ENCODE measurements around the gene FRRS1. TPM values are rescaled to one million over a fixed set of nuclear protein-coding genes. Genes with fewer than 3 reads are reported as not detected.

The FRRS1 gene
- total and polyA plus RNA-seq, 4 donors: 1.9 to 9.2 (median 4.4) TPM

- Histone ChIP-seq H3K9me3 (ENCODE audit: control insufficient read depth, low read length) (no peaks in the 10 kb centered on the region), H3K4me3 (ENCODE audit: low read length in 2 of 2) (no peak overlapping the region), H3K4me1 (ENCODE audit: control insufficient read depth in 1 of 2, insufficient read depth in 2 of 2, low read length in 2 of 2) (no peaks in the 10 kb centered on the region), H3K27me3 (ENCODE audit: control insufficient read depth in 1 of 2, insufficient read depth in 2 of 2, low read length in 1 of 2) (no peaks in the 10 kb centered on the region), H3K27ac (ENCODE audit: low read depth in 1 of 2, low read length in 2 of 2) (no peak overlapping the region), H3K36me3 (ENCODE audit: control insufficient read depth in 1 of 2, insufficient read depth in 2 of 2, low read length in 1 of 2) (no peaks in the 10 kb centered on the region)
- ATAC-seq (ENCODE audit: low FRiP score): no peak
- 62 to 67% methylated on average over 2 of the region's 2 CpGs for WGBS, 2 donors
- intact Hi-C loops (cut with DNase I): no loop called here
- DNase-seq: no peak
These were observed 23.3 kb upstream of the FRRS1 start for GRCh38 chr1:99789715-99790114.

- Histone ChIP-seq H3K9me3 (ENCODE audit: control insufficient read depth, low read length) (no peaks in the 10 kb centered on the region), H3K27ac (ENCODE audit: low read depth in 1 of 2, low read length in 2 of 2) (no peak overlapping the region), H3K36me3 (ENCODE audit: control insufficient read depth in 1 of 2, insufficient read depth in 2 of 2, low read length in 1 of 2) (no peaks in the 10 kb centered on the region), H3K4me3 (ENCODE audit: low read length in 2 of 2) (no peak overlapping the region), H3K27me3 (ENCODE audit: control insufficient read depth in 1 of 2, insufficient read depth in 2 of 2, low read length in 1 of 2) (no peaks in the 10 kb centered on the region), H3K4me1 (ENCODE audit: control insufficient read depth in 1 of 2, insufficient read depth in 2 of 2, low read length in 2 of 2) (no peaks in the 10 kb centered on the region)
- intact Hi-C loops (cut with DNase I): no loop called here
- ATAC-seq (ENCODE audit: low FRiP score) (no peak), DNase-seq (no peak)
These were observed 22.5 kb upstream of the FRRS1 start for GRCh38 chr1:99788896-99789295.

- Histone ChIP-seq H3K36me3 (ENCODE audit: control insufficient read depth in 1 of 2, insufficient read depth in 2 of 2, low read length in 1 of 2) (no peaks in the 10 kb centered on the region), H3K4me1 (ENCODE audit: control insufficient read depth in 1 of 2, insufficient read depth in 2 of 2, low read length in 2 of 2) (no peaks in the 10 kb centered on the region), H3K9me3 (ENCODE audit: control insufficient read depth, low read length) (no peaks in the 10 kb centered on the region), H3K4me3 (ENCODE audit: low read length in 2 of 2) (no peak overlapping the region), H3K27me3 (ENCODE audit: control insufficient read depth in 1 of 2, insufficient read depth in 2 of 2, low read length in 1 of 2) (no peaks in the 10 kb centered on the region), H3K27ac (ENCODE audit: low read depth in 1 of 2, low read length in 2 of 2) (no peak overlapping the region)
- ATAC-seq (ENCODE audit: low FRiP score) (no peak), DNase-seq (no peak)
- intact Hi-C loops (cut with DNase I): no loop called here
- WGBS, 2 donors: 92 to 95% methylated on average over 2 of the region's 2 CpGs
These were observed 20.5 kb upstream of the FRRS1 start for GRCh38 chr1:99786751-99787501.

DNA sequence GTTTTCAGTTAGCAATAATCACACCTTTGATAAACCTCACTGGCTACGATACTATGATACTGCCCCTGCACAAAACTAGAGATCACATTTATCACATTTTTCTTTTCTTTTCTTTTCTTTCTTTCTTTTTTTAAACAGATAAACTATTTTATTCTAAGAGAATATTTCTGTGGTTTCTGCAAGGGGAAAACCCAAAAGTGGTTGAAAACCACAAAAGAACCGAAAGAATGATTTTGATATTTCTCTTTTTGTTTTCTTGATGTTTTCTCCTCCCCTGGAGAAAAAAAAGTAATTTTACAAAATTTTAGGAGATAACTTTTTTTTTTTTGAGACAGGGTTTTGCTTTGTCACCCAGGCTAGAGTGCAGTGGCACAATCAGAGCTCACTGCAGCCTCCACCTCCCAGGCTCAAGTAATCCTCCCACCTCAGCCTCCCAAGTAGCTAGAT, 18.4 kb upstream of the FRRS1 start:
- WGBS, 2 donors: 83 to 90% methylated on average over 2 of the region's 2 CpGs
- no peaks in the 10 kb centered on the region for H3K36me3 ChIP-seq (ENCODE audit: control insufficient read depth in 1 of 2, insufficient read depth in 2 of 2, low read length in 1 of 2)
- no peak overlapping the region for H3K4me3 ChIP-seq (ENCODE audit: low read length in 2 of 2)
- DNase-seq (no peak), ATAC-seq (ENCODE audit: low FRiP score) (no peak)
- intact Hi-C loops (cut with DNase I): no loop called here
- H3K27me3 ChIP-seq (ENCODE audit: control insufficient read depth in 1 of 2, insufficient read depth in 2 of 2, low read length in 1 of 2): no peaks in the 10 kb centered on the region
- no peaks in the 10 kb centered on the region for H3K4me1 ChIP-seq (ENCODE audit: control insufficient read depth in 1 of 2, insufficient read depth in 2 of 2, low read length in 2 of 2)
- no peaks in the 10 kb centered on the region for H3K9me3 ChIP-seq (ENCODE audit: control insufficient read depth, low read length)
- H3K27ac ChIP-seq (ENCODE audit: low read depth in 1 of 2, low read length in 2 of 2): no peak overlapping the region

- Histone ChIP-seq H3K4me1 (ENCODE audit: control insufficient read depth in 1 of 2, insufficient read depth in 2 of 2, low read length in 2 of 2) (no peaks in the 10 kb centered on the region), H3K9me3 (ENCODE audit: control insufficient read depth, low read length) (no peaks in the 10 kb centered on the region), H3K36me3 (ENCODE audit: control insufficient read depth in 1 of 2, insufficient read depth in 2 of 2, low read length in 1 of 2) (no peaks in the 10 kb centered on the region), H3K27ac (ENCODE audit: low read depth in 1 of 2, low read length in 2 of 2) (no peak overlapping the region), H3K27me3 (ENCODE audit: control insufficient read depth in 1 of 2, insufficient read depth in 2 of 2, low read length in 1 of 2) (no peaks in the 10 kb centered on the region), H3K4me3 (ENCODE audit: low read length in 2 of 2) (no peak overlapping the region)
- no peak for DNase-seq
- intact Hi-C loops (cut with DNase I): no loop called here
- no peak for ATAC-seq (ENCODE audit: low FRiP score)
- 67 to 70% methylated on average over 1 of the region's 1 CpG for WGBS, 2 donors
These were observed 17.7 kb upstream of the FRRS1 start for GRCh38 chr1:99784143-99784542.

GRCh38 chr1:99782920-99783319, 16.5 kb upstream of the FRRS1 start:
- H3K4me1 ChIP-seq (ENCODE audit: control insufficient read depth in 1 of 2, insufficient read depth in 2 of 2, low read length in 2 of 2): no peaks in the 10 kb centered on the region
- H3K36me3 ChIP-seq (ENCODE audit: control insufficient read depth in 1 of 2, insufficient read depth in 2 of 2, low read length in 1 of 2): no peaks in the 10 kb centered on the region
- H3K27ac ChIP-seq (ENCODE audit: low read depth in 1 of 2, low read length in 2 of 2): no peak overlapping the region
- no peak for ATAC-seq (ENCODE audit: low FRiP score)
- intact Hi-C loops (cut with DNase I): no loop called here
- no peaks in the 10 kb centered on the region for H3K27me3 ChIP-seq (ENCODE audit: control insufficient read depth in 1 of 2, insufficient read depth in 2 of 2, low read length in 1 of 2)
- 74 to 78% methylated on average over 3 of the region's 3 CpGs for WGBS, 2 donors
- DNase-seq: no peak
- H3K9me3 ChIP-seq (ENCODE audit: control insufficient read depth, low read length): no peaks in the 10 kb centered on the region
- no peak overlapping the region for H3K4me3 ChIP-seq (ENCODE audit: low read length in 2 of 2)

DNA sequence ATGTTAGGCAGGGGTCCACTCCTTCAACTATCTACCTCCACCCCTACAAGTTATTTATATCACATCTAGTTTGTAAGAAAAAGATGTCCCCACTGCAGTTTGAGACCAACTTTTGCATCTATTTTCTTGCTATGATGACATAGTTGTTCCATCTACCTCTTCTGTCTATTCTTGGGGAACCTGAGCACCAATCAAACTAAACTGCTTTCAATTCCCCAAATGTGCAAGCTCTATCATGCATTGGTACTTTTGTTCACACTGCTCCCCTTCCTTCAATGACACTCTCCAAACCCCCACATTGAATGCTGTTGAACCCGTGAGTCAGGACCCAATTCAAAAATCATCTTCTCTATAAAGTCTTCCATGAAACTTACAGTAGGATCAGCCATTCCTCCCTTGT, 16.0 kb upstream of the FRRS1 start:
- WGBS, 2 donors: 86 to 96% methylated on average over 1 of the region's 1 CpG
- Histone ChIP-seq H3K36me3 (ENCODE audit: control insufficient read depth in 1 of 2, insufficient read depth in 2 of 2, low read length in 1 of 2) (no peaks in the 10 kb centered on the region), H3K27ac (ENCODE audit: low read depth in 1 of 2, low read length in 2 of 2) (no peak overlapping the region), H3K4me3 (ENCODE audit: low read length in 2 of 2) (no peak overlapping the region), H3K4me1 (ENCODE audit: control insufficient read depth in 1 of 2, insufficient read depth in 2 of 2, low read length in 2 of 2) (no peaks in the 10 kb centered on the region), H3K9me3 (ENCODE audit: control insufficient read depth, low read length) (no peaks in the 10 kb centered on the region), H3K27me3 (ENCODE audit: control insufficient read depth in 1 of 2, insufficient read depth in 2 of 2, low read length in 1 of 2) (no peaks in the 10 kb centered on the region)
- intact Hi-C loops (cut with DNase I): no loop called here
- DNase-seq: no peak
- ATAC-seq (ENCODE audit: low FRiP score): no peak

DNA sequence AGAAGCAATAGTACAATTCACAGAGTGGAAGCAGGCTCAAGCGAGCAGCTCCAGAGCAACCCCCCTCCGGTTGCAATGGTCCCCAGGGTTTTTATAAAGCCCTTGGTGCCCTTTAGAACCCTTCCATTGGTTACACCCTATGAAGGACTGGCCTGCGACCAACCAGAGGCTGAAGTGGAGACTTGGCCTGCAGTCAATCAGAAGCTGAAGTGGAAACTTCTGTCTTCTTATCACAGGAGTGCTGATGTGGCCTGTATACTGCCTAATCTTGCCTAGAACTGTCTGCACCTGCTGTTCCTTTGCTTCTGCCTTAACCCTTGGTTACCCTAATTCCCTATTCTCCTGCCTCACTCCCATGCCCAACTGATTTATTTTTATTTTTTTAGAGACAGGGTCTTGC, 15.4 kb upstream of the FRRS1 start:
- intact Hi-C loops (cut with DNase I): no loop called here
- DNase-seq (no peak), ATAC-seq (ENCODE audit: low FRiP score) (no peak)
- Histone ChIP-seq H3K27ac (ENCODE audit: low read depth in 1 of 2, low read length in 2 of 2) (no peak overlapping the region), H3K9me3 (ENCODE audit: control insufficient read depth, low read length) (no peaks in the 10 kb centered on the region), H3K36me3 (ENCODE audit: control insufficient read depth in 1 of 2, insufficient read depth in 2 of 2, low read length in 1 of 2) (no peaks in the 10 kb centered on the region), H3K4me1 (ENCODE audit: control insufficient read depth in 1 of 2, insufficient read depth in 2 of 2, low read length in 2 of 2) (no peaks in the 10 kb centered on the region), H3K4me3 (ENCODE audit: low read length in 2 of 2) (no peak overlapping the region), H3K27me3 (ENCODE audit: control insufficient read depth in 1 of 2, insufficient read depth in 2 of 2, low read length in 1 of 2) (no peaks in the 10 kb centered on the region)
- WGBS, 2 donors: 86 to 91% methylated on average over 3 of the region's 3 CpGs

GRCh38 chr1:99777752-99778151, 11.3 kb upstream of the FRRS1 start:
- Histone ChIP-seq H3K9me3 (ENCODE audit: control insufficient read depth, low read length) (no peaks in the 10 kb centered on the region), H3K27ac (ENCODE audit: low read depth in 1 of 2, low read length in 2 of 2) (no peak overlapping the region), H3K4me1 (ENCODE audit: control insufficient read depth in 1 of 2, insufficient read depth in 2 of 2, low read length in 2 of 2) (no peaks in the 10 kb centered on the region), H3K27me3 (ENCODE audit: control insufficient read depth in 1 of 2, insufficient read depth in 2 of 2, low read length in 1 of 2) (no peaks in the 10 kb centered on the region), H3K36me3 (ENCODE audit: control insufficient read depth in 1 of 2, insufficient read depth in 2 of 2, low read length in 1 of 2) (no peaks in the 10 kb centered on the region), H3K4me3 (ENCODE audit: low read length in 2 of 2) (no peak overlapping the region)
- 55 to 60% methylated on average over 3 of the region's 3 CpGs for WGBS, 2 donors
- intact Hi-C loops (cut with DNase I): no loop called here
- ATAC-seq (ENCODE audit: low FRiP score) (no peak), DNase-seq (no peak)

Data from aorta (tissue), 5 donors.